GM19324 (cell line): ENCODE results near the gene DHX36.

ENCODE experiments used
- ATAC-seq: cut with Tn5 transposase; IDR thresholded peaks from one replicate; pipeline ENCODE4 v1.9.1; 2021; ENCODE audit warnings: mild to moderate bottlenecking, moderate library complexity; ENCODE audit not compliant: unreplicated experiment, low FRiP score

Gene DHX36

DNA sequence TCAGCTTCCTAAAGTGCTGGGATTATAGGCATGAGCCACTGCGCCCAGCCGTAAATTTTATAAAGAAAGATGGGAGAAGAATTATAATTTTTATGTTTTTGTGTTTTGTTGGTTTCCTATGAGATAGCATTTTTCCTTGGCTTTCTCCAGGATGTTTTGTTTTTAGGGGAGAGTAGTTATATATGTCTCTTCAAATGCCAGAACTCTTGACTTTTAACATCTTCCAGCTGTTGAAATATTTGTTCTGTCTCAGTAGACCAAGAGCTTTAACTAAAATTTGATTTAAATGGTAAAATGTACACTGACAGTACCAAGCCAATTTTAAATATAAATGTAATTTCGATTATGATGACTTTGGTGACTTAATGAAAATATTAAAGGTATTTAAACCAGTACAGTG lies 96.8 kb downstream of the DHX36 start:
- ATAC-seq = no peak

GRCh38 chr3:154225536-154225935 lies 98.8 kb downstream of the DHX36 start:
- no peak for ATAC-seq

DNA sequence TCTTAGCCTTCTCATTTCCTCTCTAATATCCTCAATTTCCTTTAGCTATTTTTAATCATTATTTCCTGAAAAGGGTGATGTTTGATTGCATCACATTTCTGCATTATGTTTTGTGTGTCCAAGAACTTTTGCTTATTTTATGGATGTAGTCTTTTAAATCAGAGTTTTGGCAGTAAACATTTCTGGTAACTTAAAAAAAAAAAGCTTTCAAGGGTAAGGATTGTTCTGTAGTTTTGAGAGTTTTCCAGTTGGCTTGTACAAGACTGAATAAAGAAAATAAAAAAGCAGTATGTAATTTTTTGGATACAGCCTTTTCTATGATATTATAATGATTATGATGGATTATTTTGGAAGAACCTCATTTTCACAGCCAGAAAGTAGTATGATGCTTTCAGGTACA lies 99.4 kb downstream of the DHX36 start:
- no peak for ATAC-seq

GRCh38 chr3:154224366-154224765 lies 99.9 kb downstream of the DHX36 start:
- ATAC-seq = no peak

GRCh38 chr3:154223519-154223918 lies 100.8 kb downstream of the DHX36 start:
- ATAC-seq = no peak
